HG03097 (cell line): Measurements from ENCODE around the gene AGTRAP.

Source experiments
- ATAC-seq: cut with Tn5 transposase; IDR thresholded peaks from one replicate; pipeline ENCODE4 v1.9.1; 2021; ENCODE audit not compliant: unreplicated experiment, low FRiP score

AGTRAP gene

DNA sequence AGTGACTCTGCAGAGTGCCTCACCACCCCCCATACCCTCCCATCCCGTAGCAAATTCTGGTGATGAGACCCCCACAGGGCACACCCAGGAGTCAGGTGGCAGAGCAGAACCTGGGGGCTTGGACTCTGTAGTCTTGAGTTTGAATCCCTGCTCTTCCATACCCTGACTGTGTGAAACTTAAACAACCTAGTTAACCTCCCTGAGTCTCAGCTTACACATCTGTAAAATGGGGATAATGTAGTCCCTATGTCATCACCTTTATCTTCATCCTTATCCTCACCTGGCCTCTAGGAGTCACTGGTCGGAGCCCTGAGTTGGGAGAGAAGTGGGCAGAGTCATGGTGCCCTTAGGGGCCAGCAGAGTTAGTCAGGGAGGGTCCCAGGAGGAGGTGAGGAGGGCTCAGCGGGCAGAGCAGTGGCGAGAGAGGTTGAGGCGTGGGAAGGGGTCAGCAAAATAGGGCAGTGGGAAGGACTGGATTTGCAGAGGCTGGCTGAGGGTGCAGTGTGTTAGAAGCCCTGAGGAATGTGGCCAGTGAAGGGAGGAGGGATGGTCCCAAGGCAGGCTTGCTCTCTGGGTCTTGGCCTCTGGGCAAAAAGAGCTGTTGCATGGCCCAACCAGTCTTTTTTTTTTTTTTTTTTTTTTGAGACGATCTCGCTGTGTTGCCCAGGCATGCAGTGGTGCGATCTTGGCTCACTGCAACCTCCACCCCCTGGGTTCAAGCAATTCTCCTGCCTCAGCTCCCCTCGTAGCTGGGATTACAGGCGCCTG, 44.6 kb downstream of the AGTRAP start:
- no peak for ATAC-seq

DNA sequence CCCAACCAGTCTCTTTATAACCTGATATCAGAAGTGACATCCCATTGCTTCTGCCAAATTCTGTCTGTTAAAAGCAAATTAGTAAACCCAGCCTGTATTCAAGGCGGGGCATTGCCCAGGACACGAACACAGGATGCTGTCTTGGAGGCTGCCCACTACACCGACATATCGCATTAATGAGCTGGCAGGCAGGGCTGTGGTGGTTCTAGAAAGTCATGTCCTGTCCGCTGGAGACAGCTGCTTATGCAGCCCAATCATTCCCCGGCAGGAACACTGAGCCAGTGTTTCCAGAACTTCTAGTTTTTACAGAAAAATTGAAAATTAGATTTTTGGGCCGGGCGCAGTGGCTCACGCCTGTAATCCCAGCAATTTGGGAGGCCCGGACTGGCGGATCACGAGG, 45.4 kb downstream of the AGTRAP start:
- no peak for ATAC-seq

DNA sequence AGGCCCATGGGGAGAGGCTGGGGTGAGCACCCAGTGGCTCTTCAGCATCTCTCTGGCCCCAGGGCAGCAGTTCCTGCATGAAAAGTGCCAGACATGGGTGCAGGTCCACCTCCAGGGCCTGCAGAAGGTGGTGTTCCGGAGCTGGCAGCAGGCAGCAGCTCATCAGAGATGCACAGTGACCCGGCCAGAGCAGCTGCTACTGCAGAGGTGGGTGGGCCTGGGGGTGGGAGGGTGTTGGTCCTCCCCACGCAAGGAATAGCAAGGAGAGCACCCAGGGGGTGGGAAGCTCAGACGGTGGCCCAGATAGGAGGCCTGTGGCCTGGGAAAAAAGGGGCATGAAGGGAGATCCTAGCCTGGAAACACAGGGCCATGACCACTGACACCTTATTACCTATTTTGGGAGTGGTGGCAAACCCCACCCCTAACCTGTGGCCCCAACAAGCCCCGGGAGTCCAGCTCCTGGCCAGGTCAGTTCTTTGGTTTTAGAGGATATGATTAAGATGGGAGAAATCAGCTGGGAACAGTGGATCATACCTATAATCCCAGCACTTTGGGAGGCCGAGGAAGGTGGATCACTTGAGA, 46.3 kb downstream of the AGTRAP start:
- ATAC-seq, result no peak

DNA sequence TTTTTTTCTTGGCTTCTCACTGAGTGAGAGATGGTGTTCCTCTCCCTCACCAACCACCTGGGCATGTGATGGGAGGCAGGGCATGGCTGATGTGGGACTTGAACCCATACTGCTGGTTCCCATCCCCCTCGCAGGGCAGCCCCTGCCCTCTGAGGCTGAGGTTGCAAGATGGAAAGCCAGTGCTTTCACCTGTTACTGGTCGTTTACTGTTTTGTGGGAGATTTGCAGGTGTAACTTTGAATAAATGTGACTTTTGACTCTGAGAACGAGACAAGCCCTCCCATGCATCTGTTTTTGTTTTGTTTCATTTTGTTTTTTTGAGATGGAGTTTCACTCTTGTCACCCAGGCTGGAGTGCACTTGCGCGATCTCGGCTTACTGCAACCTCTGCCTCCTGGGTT, 47.6 kb downstream of the AGTRAP start:
- ATAC-seq, result no peak

DNA sequence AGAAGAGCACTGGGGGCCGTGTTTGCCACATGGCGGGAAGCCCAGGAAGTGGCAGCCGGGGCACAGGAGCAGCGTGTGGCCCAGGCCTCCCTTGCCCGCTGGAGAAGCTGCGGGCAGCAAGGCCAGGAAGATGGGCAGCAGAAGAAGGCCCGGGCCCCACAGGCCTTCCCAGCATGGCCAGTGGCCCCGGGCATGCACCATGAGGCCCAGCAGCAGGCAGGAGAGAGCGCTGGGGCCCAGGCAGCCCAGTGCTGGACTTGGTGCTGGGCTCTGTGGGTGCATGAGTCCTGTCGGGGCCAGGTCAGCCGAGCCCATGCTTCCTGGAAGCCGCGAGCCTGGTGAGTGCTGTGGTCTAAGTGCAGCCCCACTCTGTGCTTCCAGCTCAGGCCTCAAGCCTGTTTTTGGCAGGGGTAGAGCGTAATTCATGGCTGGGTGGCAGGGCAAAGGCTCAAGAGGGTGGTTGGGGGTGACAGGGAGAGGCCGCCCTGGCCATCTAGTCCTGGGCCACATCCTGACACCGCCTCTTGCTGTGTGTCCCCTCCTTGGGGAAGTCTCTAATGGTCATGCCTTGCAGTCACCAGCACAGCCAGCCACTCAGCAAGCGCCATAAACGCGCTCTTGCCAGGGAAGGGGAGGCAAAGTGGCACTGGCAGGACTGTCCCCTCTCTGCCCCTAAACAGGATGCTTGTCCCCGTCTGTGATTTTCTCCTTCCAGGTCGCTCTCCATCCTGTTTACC, 48.5 kb downstream of the AGTRAP start:
- no peak for ATAC-seq

DNA sequence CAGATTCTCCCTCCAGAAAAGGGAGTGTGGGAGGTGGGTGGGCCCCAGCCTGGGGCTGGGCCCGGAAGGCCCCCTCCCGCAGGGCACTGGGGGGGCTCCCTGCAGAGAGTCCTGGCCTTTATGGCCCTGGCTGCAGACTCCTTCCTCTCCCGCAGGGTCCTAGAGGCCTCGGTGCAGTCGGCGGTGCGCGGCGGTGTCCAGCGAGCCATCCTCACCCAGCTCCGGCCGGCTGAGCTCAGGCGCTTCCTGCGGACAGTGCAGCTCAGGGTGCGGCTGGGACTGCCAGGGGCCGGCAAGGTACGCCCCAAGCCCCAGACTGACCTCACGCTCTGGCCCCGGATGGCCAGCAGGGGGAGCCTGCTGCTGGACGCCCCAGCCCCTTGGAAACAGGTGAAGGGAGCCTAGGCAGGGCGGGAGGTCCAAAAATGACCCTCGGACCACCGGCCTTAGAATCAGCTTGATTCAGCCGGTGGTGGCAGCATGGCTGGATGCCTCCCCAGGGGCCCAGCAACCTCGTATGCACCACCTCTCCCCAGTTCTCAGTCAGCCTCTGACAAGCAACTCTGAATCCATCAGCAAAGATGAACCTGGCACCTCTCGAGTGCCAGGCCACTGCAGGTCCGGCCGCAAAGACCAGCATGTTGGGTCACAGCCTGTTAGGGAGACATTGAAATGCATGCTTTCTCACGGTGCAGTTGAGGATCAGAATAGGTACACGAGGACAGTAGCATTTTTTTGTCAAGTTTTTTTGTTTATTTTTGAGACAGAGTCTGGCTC, 49.2 kb downstream of the AGTRAP start:
- ATAC-seq, result no peak

DNA sequence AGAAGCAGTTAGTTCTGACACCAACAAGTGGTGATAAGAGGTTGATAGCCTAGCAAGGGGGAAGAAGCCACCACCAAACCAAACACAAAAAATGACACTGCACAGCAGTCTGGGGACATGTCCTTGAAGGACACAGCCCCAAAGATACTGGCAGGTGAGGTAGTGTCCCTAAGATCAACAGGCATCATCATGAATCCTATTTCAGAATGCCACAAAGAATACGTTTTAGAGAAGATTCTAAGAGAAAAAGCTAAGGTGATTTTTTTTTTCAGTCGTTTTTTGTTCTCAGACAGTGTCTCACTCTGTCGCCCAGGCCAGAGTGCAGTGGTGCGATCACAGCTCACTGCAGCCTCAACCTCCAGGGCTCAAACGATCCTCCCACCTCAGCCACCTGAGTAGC, 50.2 kb downstream of the AGTRAP start:
- no peak for ATAC-seq

DNA sequence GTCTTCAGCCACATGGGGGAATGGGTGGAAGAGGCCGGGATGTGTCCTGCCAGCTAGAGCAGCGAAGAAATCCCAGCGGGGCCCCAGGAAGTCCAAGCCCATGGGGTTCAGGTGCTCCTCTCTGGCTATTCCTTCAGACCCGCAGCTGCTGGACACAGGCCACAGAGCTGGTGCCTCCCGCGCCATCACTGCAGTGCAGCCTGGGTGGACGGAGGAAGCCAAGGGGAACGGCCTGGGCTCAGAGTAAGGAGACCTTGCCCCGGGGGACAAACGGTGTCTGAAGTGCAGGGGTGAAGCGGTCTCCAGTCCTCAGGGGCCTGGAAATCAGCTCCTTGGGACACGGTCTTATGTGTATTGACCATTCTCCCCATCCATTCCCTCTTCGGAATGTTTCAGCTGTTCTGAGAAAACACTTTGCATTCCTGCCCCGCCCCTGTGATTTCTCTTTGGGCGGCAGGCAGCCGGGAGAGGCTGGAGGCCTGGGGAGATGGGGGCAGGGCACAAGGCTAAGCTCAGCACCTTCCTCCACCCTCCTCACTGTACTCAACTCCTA, 51.4 kb downstream of the AGTRAP start:
- no peak for ATAC-seq

DNA sequence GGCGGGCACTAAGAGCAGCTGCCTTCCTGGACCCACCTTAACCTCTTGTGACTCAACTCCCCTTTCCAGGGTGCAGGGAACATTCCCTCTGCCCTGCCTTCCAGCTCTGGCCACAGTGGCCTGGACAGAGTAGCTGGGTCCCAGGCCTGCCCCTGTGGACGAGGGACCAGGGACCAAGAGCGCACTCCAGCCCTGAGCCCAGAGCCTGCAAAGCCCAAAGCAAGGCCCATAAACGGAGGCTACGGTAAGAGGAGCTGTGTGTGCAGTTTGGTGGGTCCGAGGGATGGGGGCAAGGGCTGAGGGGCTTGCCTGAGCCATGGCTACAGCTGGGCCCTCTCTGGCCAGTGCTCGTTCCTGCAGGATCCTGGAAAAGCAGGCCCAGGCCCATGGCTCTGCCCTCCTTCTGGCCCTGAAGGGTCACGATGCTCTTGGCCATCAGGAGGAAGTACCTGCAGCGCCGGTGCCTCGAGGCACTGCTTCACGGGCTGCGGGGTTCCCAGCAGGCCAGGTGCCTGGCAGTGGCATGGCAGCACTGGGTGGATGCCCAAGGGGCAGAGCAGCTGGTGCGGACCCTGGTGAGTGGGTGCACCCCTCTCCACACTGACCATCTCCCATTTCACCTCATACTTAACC, 52.0 kb downstream of the AGTRAP start:
- ATAC-seq, result no peak

DNA sequence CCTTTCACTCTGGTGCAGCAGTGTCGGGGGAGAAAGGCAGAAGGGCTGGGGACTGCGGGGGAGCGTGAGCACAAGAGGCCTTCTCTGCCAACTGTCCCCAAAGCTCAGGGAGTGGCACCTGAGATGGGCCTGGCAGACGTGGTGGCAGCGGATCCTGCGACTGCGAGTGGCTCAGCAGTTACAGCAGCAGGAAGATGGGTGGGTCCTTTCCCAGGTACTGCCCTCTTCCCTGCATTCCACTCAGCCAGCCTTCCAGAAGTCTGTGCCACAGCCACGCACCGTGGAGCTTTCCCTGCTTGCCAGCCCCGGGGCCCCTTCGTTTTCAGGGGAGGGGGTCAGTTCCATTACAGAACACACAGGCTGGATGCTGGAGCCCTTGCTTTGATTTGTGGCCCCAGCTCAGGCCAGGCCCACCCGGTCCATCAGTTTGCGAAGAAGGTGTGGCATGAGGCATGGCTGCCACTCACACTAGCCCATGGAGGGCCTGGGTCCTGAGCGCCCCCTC, 52.7 kb downstream of the AGTRAP start:
- ATAC-seq, result no peak

DNA sequence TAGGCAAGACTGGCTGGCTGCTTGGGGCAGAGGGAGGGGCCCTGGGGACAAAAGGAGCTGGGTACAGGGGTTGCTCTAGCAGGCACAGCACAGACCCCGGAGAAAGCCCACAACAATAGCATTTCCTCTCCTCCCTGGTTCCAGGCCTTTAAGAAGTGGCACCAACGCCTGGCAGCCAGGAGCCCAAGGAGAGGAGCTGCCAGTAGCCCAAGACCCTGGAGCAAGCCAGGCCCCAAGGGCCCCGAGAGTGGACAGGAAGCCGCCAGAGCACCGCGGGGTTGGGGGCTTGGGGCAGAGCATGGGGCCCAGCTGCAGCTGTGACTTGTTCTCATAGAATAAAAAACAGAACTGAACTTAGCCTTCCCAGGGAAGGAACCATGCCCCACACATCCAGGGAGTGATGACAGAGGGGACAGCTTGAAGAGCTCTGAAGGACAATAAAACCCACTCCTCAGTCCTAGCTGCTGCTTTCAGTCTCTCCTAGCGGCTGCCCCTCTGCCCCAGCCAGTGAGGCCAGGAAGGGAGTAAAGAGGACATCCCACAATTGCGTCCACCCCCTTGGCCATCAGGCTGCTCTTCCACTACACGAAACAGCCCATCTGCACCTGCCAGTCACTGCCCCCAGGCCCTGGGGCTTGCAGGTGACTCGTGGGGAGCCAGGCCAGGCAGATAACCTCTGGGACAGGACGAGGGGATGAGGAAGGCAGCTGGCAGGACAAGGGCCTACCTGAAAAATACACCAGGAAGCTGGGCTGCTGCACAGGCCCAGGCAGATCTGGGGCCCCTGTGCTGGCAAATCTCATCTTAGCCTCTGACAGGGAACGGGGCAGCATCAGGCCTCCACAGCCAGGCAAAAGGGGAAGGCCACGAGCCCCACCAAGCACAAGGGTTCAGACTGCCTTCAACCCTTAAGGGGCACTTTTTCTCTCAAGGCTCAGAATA, 53.5 kb downstream of the AGTRAP start:
- no peak for ATAC-seq

DNA sequence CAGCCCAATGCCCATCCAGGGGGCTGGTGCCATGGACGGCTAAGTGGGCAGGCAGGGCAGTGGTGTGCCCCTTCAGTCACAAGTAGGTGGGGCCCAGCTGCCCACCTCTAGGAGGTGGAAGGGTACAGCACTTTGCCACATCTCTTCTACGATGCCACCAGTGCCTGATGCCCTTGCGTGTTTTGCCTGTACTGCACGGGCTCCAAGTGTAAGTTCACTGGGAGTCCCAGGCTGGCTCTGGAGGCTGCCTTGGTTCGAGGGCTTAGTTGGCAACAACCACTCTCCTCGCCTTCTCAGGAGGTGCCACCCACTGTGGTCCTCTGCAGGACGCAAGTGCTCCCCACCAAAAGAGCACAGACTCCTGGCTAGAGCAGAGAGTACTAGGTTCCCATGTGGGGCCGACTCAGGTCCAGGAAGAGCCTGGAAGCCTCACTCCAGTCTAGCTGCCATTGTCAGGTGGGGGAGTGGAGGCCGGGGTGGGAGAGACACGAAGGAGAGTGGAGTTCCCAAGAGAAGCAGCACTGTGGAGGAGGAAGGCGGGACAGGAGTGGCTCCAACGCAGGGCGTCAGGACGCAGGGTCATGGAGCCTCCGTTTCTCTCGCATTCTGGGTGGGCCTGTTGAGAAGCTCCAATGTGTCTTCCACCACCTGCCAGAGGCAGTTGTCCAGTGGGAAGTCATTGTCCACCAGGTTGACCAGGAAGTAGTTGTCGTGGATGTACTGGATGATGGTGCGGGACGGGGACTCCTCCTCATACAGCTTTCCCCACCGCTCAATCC, 54.4 kb downstream of the AGTRAP start:
- no peak for ATAC-seq

DNA sequence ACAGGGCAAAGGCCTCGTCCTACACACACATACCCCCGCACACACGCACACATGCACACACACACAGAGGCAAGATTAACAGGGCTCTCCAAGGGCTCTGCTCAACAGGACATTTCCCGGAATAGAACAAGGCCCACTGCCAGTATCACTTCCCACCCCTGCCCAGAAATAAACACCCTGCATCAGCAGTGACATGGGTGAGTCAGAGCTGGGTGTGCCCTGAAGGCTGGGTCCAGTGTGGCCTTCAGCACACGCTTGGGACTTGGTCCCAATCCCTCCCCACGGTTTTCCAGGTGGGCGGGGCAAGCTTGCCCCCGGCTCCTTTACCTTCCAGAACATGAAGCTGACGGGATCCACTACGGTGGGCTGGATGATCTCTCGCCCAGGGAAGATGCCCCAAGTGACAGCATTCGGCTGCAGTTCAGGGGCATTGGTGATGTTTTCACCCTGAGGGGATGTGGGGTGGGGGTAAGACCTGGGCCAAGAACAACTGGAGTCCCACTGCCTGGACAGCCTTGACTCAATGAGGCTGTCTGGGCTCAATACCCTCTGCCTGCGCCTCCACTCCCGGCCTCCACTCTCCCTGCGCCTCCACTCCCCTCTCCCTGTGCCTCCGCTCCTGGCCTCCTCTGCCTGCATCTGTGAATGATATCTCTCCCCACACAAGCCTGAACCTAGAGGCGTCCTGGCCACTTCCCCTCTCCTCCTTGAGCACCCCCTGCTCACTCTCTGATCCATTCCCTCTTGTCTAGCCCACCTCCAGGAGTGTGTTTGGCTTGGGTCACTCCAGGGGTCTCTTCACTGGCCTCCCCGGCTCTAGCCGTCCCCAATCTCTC, 55.2 kb downstream of the AGTRAP start:
- no peak for ATAC-seq

DNA sequence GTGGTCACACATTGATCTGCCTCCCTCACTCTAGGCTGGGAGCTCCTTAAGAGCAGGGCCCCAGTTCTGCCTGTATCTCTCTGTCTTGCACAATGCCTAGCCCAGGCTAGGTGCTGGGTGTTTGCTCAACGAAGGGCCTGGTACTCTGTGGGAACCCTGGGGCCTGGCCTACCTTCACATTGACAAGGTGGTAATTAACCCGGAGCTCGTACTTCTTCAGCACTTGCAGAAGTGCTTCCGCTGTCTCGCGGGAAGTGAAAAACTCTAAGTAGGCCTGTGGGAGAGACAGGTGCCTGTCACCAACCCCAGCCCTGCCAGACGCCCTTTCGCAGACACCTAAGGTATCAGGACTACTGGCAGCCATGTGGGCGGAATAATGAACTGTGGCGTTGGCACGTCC, 56.2 kb downstream of the AGTRAP start:
- ATAC-seq, result no peak

DNA sequence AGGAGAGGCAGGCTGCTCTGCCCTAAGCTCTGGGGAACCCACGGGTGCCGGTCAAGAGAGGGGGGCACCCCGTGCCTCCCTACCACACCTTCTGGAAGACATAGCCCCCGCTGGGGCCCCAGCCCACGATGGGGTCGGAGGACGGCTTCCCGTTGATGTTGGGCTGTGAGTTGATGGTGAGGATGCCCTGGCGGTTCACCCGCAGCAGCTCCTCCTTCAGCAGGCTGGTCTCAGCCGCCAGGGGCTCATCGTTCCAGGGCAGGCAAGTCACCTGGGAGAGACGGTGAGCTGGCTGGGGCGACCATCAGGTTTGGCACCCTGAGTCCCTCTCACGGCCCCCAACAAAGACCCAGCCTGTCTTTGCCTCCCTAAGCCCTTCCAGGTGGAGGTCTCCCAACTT, 57.9 kb downstream of the AGTRAP start:
- no peak for ATAC-seq

DNA sequence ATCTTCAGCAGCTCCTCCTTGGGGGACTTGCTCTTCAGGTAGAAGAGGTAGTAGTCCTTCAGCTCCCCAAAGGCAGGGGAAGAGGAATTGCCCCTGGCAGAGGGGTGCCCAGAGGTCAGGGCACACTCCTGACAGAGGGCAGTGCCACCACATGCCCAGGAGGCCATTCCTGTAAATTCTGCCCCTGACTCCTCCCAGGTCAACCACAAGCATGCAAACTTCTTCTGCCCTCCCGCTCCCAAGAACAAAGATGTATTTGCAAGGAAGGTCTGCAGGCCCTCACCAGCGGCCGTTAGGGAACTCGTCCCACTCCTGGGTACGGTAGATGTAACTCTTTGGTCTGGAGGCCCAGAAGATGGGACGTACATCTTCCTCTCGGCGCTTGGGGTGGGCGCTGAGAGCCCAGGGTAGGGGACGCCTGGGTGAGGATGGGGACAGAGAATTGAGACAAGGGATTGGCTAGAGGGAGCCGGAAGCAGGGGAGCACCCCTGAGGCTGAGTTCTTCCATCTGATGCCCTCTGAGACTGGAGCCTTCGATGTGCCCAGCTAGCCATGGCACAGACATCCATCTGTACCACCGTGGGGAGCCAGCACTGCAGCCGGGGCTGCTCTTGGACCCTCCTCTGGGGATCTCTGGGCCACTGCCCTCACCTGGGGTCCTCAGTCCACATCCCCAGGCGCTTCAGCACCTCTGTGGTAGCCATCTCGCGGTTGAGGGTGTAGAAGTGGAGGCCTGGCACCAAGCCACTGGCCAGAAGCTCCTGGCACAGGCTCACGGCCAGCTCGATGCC, 58.7 kb downstream of the AGTRAP start:
- ATAC-seq, result no peak
